GM18870 (cell line): ENCODE measurements around the gene HDAC7.

Source experiments
- ATAC-seq: cut with Tn5 transposase; IDR thresholded peaks from one replicate; pipeline ENCODE4 v1.9.1; 2021; ENCODE audit warnings: moderate library complexity; ENCODE audit not compliant: unreplicated experiment

Gene HDAC7

GRCh38 chr12:47819896-47820630 is at the start of gene HDAC7:
Gene HDAC7, minus strand, starts transcription at chr12:47819903. Its CDS starts 118 bp downstream, at chr12:47819785.
- ATAC-seq: no peak

- peak; percentile 49 for ATAC-seq
Measured at GRCh38 chr12:47868552-47869031, 48.9 kb upstream of the HDAC7 start.

GRCh38 chr12:47868041-47868440 is 48.3 kb upstream of the HDAC7 start:
- peak; percentile 5 for ATAC-seq

DNA sequence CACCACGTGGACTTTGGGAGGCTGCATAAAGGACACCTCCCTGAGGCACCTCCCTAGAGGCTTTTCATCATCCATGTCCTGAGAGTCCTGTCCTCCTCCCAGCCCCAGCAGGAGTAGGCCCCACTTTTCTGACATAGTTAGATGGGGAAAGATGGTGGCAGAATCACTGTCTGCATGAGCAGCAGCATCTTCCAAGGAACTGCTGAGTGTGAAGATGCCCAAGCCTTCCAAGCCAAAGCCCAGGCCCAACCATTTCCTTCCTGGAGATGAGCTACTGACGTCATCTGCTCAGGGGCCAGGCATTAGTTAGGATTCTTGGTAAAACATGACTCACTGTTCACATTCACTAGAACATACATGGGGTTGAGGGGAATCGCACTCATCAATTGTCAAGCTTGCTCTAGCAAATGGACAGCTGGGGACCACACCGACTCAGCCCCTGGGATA is 47.8 kb upstream of the HDAC7 start:
- no peak for ATAC-seq

DNA sequence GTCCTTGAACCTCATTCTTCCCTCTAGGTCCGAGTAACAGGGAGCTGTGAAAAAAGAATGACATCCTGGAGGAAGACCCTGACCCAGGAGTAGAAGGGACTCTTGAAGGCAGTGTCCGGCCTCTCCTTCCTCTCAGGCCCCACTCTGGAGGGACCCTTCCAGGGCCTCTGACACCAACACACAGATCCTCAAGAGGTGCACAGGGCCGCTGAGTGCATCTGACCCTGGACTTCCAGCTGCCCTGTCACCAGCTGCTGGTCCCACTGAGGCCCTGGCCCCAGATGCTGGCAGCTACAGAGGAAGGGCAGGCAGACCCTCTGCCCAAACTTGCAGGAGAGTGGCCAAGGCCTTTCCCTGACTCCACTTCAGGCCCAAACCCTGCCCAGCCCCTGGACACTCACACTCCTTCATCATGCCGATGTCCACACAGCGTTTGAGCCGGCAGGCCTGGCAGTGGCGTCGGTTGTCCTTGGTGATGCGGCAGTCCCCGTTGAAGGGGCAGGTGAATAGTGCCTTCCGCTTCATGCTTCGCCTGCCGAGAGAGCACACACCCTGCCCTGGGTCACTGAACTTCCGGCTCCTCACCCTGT is 45.0 kb upstream of the HDAC7 start:
- no peak for ATAC-seq

DNA sequence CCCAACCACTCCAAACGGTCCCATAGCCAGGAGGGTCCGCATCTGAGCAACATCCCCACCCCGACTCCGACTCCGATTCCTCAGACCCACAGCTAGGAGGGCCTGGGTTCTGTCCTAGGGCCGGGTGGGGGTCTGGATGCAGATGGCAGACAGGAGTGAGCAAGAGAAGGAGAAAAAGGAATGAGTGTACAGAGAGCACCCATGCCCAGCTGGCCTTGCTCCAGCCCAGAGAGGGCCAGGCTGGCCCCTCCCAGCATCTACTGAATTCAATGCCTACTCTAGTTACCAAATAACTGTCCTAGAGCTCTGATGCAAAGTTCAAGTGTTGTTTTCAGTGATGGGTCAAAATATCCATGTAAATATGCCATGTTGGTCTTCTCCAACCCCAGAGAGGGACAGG is 44.3 kb upstream of the HDAC7 start:
- no peak for ATAC-seq

DNA sequence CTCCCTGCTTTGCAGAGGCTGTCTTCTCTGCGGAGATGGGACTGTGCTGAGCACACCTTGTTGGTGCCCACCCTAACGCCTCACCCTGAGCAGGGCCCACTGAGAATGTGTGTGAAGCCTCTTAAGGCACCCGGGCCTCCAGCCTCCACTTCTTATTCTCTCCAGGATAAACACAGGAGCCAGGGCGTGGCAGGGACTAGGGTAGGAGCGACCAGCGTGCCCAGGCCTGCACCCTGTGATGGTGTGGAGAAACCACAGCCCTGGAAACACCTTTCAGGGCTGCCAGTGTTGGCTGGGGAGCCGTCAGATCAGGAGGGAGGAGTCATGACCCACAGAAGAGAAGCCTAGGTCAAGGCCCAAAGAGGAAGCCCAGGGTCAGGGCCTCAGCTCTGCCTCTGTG is 43.8 kb upstream of the HDAC7 start:
- no peak for ATAC-seq

DNA sequence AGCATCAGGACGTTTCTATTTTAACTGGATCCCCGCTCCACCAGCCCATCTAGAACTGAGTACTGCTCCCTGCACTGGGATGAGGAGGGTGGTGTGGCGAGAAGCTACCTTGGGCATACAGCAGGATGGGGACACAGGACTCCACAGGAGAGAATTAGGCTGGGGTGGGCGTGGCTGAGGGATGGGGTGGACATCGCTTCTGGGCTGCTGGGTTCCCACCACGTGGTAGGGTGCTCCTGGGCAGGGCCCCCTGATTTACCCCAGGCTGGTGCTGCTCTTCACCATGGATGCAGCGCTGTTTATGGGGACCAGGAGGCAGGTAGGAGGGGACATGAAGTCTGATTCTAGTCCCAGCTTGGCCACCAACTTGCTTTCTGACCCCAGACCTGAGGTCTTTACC is 43.2 kb upstream of the HDAC7 start:
- ATAC-seq: no peak

DNA sequence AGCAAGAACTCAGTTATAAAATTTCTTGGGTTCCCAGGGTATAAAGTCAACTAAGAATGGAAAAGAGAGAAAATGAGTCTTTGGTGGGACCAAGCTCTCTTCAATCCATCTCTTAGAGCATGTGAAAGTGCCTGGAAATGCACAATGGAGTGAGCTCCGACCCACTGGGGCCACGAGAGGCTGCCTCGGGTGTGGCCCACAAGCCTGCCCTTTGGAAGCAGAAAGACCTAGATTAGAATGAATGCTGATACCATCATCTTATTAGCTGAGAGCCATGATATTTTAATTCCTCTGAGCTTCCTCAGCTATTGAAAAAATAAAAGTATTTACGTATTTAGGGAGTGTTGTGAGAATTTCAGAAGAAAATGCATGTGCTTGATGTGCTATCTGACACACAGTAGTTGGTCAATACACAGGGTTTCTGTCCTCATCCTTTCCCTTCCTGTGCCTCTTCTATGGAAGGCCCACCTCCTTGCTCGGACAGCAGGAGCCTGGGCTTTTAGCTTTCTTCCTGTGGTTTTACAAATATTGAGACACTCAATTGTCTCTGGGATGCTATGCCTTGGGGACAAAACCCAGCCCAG is 42.6 kb upstream of the HDAC7 start:
- ATAC-seq: no peak

GRCh38 chr12:47860873-47861272 is 41.2 kb upstream of the HDAC7 start:
- ATAC-seq: no peak

- ATAC-seq: no peak
Measured at GRCh38 chr12:47860279-47860841, 40.7 kb upstream of the HDAC7 start.

GRCh38 chr12:47858511-47859266 is 39.0 kb upstream of the HDAC7 start:
- no peak for ATAC-seq

GRCh38 chr12:47856721-47857575 is 37.2 kb upstream of the HDAC7 start:
- no peak for ATAC-seq

DNA sequence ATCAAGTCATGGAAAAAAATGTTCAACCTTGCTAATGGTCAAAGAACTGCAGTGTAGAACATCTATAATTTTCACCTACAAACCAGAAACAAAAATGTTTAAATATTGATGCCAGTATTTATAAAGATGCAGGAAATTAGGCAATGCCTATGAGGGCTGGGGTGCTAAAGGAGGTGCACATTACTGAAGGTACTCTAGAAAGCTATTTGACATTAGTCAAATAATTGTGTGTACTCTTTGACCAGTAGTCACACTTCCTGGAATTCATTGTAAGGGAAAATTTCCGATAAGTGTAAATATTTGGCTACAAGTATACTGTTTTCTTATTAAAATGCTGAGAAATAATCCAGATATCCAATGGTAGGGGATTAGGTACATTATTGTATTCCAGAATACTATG is 36.4 kb upstream of the HDAC7 start:
- no peak for ATAC-seq

DNA sequence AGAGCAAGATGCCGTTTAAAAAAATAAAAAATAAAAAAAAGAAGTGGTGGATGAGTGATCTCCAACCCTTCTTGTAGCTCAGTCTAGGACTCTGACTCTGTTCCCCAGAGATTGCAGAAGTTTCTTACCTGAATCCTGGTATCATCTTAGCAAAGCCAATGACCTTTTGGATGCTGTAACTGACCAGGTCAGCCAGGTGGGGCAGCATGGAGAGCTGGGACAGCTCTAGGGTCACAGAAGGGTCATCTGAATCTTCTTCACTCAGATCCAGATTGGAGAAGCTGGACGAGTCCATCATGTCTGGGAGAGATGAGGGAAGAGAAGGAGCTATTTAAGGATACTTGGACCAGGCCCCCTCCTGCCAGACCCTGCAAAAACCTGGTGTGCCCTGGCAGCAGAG is 35.8 kb upstream of the HDAC7 start:
- ATAC-seq: no peak

DNA sequence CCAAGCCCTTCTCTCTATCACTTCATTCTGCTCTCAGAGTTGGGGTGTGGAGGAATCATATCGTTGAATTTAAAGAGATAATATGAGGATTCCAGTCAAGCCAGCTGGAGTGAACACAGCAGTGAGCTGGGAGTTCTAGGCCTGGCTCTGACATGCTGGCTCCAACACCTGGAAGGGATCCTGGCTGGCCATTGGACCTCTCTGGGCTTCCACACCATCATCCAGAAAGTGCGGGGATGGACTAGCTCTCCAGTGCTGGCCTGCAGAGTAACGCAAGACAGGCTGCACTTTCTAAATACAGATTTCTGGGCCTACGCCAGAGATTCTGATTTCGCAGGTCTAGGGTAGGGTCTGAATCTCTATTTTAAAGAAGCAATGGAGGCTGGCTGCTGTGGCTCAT is 34.8 kb upstream of the HDAC7 start:
- no peak for ATAC-seq

DNA sequence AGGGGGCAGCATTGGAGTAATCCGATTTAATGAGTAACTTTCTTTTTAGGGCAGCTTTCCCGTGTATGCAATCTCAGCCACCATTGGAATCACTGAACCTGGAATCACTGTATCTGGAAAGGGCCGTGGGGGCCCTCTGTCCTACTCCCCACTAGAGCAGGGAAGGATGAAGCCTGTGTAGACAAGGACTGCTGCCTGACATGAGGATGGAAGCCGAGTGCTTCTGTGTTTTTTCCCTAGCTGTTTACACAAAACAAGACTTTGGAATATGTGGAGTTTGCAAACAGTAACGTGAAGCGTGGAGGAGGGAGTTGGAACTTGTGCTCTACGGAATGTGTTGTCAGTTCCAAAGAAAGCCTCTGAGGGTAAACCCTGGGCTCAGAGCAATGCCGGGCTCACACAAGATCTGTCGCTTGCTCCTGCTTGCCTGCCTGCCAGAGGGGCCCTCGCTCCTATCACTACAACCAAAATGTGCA is 32.4 kb upstream of the HDAC7 start:
- ATAC-seq: no peak

- no peak for ATAC-seq
Measured at GRCh38 chr12:47851303-47851952, 31.7 kb upstream of the HDAC7 start.
